Mucosa of descending colon (tissue), 3 donors: ENCODE results near the gene RCAN1. TPM values are rescaled to one million over a fixed set of nuclear protein-coding genes. Genes with fewer than 3 reads are reported as not detected.

Experiments used
- ATAC-seq: fragments of 200-7000 bp; cut with Tn5 transposase; one replicate; pipeline ENCODE4 v1.9.1; 2020; ENCODE audit warnings: mild to moderate bottlenecking, moderate library complexity
- DNase-seq, 3 donors: peaks; one replicate each; pipeline ENCODE4 v3.0.0-alpha.2; 2020
- H3K36me3 ChIP-seq: fragments of 200-600 bp; one replicate; pipeline ENCODE4 v1.8.0; 2021; ENCODE audit warnings: low read depth, mild to moderate bottlenecking
- H3K4me1 ChIP-seq: fragments of 200-600 bp; one replicate; pipeline ENCODE4 v1.8.0; 2021; ENCODE audit warnings: low read depth, mild to moderate bottlenecking
- H3K4me3 ChIP-seq: fragments of 200-600 bp; one replicate; pipeline ENCODE4 v1.8.0; 2021; ENCODE audit warnings: mild to moderate bottlenecking
- H3K9me3 ChIP-seq: fragments of 200-600 bp; one replicate; pipeline ENCODE4 v1.8.0; 2021; ENCODE audit warnings: mild to moderate bottlenecking
- CTCF ChIP-seq: fragments of 200-600 bp; IDR thresholded peaks from one replicate; pipeline ENCODE4 v1.8.0; 2022; ENCODE audit warnings: antibody characterized with exemption, mild to moderate bottlenecking
- intact Hi-C, 2 donors: fragments of 100-400 bp; cut with DNase I in 1 of 2; cut with micrococcal nuclease in 1 of 2; formaldehyde crosslinking; loops; one replicate each; pipeline versions ENCODE4 v1.11.0 to v1.11.1; 2022; cut with DNase I, micrococcal nuclease
- total RNA-seq, 3 donors: library from RNA; stranded (reverse); fragmentation: NEBNext Ultra II Directional in 2 of 3; extraction: Animal tissue kit (Norgen Biotek cat#: 25700) in 2 of 3; gene quantifications; one replicate each; pipeline versions ENCODE4 v1.2.1 to v1.2.4, GENCODE V29; 2021 to 2023
- donor health status: DM: no; HTN: no; CAD: no; lungs with moderate emphysema.
- donor health status: DM: no; HTN: no; CAD: no.
- donor health status: DM: no; HTN: yes; CAD: no.

The RCAN1 gene
- total RNA-seq, 3 donors from 2014 or later, result 44.4 to 55.2 (median 50.7) TPM

- intact Hi-C loops, result no loop called here
- Histone ChIP-seq H3K36me3 (no peaks in the 10 kb centered on the region), H3K9me3 (no peaks in the 10 kb centered on the region), H3K4me1 (peaks cover 13% of the 10 kb centered on the region), H3K4me3 (no peak overlapping the region)
- peak; percentile 77 for ATAC-seq
- TF ChIP-seq CTCF, result no peak
- peak; percentile 62 to 74 (median 70) for DNase-seq
Measured at GRCh38 chr21:34580181-34580700, 34.7 kb downstream of the RCAN1 start.

DNA sequence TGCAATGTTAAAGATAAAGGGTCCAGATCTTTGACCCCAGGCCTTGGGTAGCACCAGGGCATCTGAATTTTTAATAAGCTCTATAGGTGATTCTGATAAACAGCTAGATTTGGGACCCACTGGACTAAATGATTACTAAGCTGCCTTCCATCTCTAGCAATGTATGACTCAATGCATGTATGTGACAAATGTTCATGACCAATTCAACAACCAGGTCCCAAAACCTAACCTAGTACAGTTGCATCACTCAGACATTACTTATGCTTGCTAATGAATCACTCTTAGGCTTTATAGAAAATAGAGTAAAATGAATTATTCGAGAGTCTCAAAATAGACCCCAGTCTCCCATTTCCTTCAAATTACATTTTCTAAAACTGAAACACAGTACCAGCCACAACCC is 35.5 kb downstream of the RCAN1 start:
- ATAC-seq, result no peak
- Histone ChIP-seq H3K4me1 (peaks cover 13% of the 10 kb centered on the region), H3K4me3 (no peak overlapping the region), H3K9me3 (no peaks in the 10 kb centered on the region), H3K36me3 (no peaks in the 10 kb centered on the region)
- TF ChIP-seq CTCF, result no peak
- no peak for DNase-seq
- intact Hi-C loops, result no loop called here

DNA sequence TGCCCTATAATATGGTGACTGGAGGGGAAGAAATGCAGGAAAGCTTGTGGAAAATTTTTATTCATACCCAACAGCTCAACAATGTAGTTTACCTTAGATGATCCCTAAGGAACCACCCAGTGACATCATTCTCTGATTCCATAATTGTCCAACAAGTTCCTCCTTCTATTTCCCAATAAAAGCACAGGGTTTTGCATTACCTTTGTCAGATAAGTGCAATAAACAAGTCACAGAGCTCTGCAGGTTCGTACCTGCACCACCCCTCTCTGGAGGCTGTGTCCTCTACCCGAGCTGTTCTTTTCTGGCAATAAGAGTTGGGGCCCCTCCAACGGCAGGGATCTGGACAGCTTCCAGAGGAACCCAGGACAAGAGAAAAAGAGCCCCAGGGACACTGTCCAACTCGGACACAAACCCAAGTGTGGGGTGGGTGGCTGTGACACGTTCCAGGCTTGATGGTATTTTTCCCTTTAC is 38.8 kb downstream of the RCAN1 start:
- DNase-seq, result peak in 2 of 3 donors; percentile 61 to 66
- intact Hi-C loops, result no loop called here
- ATAC-seq, result peak; percentile 87

DNA sequence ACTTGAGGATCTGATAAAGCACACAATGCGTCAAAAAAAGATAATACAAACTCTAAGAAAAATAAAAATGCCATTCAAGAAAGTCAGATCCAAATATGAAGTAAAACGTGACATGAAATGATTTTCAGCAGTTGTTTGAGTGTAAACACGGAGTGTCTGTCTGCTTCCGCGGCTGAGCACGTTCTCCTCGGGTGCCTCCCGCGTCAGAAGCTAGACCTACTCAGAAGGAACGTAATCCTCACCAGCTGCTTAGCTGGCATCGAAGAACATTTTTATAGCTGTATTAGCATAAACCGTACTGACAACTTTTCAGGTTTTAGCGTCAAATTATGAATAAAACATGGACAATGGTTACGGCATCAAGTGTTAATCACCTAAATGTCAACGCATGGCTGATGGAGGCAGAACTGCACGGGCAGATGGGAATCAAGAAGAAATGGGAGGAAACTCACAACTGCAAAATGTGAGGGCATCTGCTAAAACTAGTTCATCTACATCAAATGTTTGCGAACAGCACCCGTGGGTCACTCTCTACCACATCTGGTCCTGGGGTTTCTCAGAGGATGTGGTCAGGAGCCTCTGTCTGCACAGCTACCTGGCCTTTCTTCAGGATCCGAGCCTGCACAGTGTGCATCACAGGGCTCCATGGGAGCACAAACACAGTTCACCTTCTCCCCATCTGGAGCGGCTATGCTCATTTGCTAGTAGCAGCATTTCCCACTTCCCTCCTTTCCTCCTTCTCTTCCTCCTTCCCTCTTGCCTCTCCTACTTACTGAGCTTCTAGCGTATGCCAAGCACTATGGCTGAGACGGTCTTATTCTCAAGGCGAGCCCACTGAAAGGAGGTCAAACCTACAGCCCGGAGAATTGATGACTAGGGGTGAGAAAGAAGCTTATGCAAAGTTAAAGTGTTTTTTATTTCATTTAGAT is 40.0 kb downstream of the RCAN1 start:
- DNase-seq, result no peak

More for the DNA sequence above, 38.8 kb downstream of the RCAN1 start:
- Histone ChIP-seq H3K36me3 (no peaks in the 10 kb centered on the region), H3K4me3 (no peak overlapping the region), H3K9me3 (no peaks in the 10 kb centered on the region), H3K4me1 (peaks cover 13% of the 10 kb centered on the region)
- no peak for TF ChIP-seq CTCF

GRCh38 chr21:34571994-34572393 is 42.9 kb downstream of the RCAN1 start:
- intact Hi-C loops, result no loop called here
- no peak for TF ChIP-seq CTCF
- ATAC-seq, result no peak

More for the DNA sequence above, 40.0 kb downstream of the RCAN1 start:
- TF ChIP-seq CTCF, result no peak
- Histone ChIP-seq H3K9me3 (no peaks in the 10 kb centered on the region), H3K36me3 (no peaks in the 10 kb centered on the region), H3K4me3 (no peak overlapping the region), H3K4me1 (peaks cover 6% of the 10 kb centered on the region)
- no peak for ATAC-seq
- intact Hi-C loops, result no loop called here

More at GRCh38 chr21:34571994-34572393, 42.9 kb downstream of the RCAN1 start:
- H3K9me3 ChIP-seq, result no peaks in the 10 kb centered on the region
- no peaks in the 10 kb centered on the region for H3K36me3 ChIP-seq
- peaks cover 9% of the 10 kb centered on the region for H3K4me1 ChIP-seq
- DNase-seq, result no peak
- no peak overlapping the region for H3K4me3 ChIP-seq
